Activated CD8-positive, alpha-beta T cell treated with anti-CD3 and anti-CD28 coated beads, Interleukin-2, amount 10 ng/mL, durations not matched to agents 7 days and 5 days (primary cell): ENCODE measurements around the gene ZNF99. TPM values are rescaled to one million over a fixed set of nuclear protein-coding genes. Genes with fewer than 3 reads are reported as not detected.
"Not testable (repeated sequence)": the region's sequence is repeated elsewhere in the genome, so short reads cannot be mapped to it uniquely, and the experiment has no call there.

Source experiments
- ATAC-seq: fragments of 150-1000 bp; cut with Tn5 transposase; one replicate; pipeline ENCODE4 v1.10.0; 2021; ENCODE audit warnings: moderate library complexity
- CTCF ChIA-PET: fragments of 350-600 bp; sonication (Branson Sonifier 250); formaldehyde crosslinking; loops from one replicate; lab custom pipeline; 2021; ENCODE audit warnings: antibody characterized with exemption; lab: Charles Lee
- POLR2A ChIA-PET: fragments of 350-600 bp; sonication (Branson Sonifier 250); formaldehyde crosslinking; loops from one replicate; lab custom pipeline; 2021; ENCODE audit warnings: antibody characterized with exemption; lab: Charles Lee
- DNase-seq: peaks from one replicate; pipeline ENCODE4 v3.0.0-alpha.2; 2020
- H3K27ac Mint-ChIP-seq: one replicate; pipeline ENCODE4 v1.8.0; 2021; ENCODE audit warnings: mild to moderate bottlenecking, mixed read lengths
- H3K27me3 Mint-ChIP-seq: one replicate; pipeline ENCODE4 v1.8.0; 2021; ENCODE audit warnings: low read depth, mixed read lengths
- H3K36me3 Mint-ChIP-seq: one replicate; pipeline ENCODE4 v1.8.0; 2021; ENCODE audit warnings: low read depth, mixed read lengths
- H3K4me1 Mint-ChIP-seq: one replicate; pipeline ENCODE4 v1.8.0; 2021; ENCODE audit warnings: low read depth, mixed read lengths
- H3K4me3 Mint-ChIP-seq: one replicate; pipeline ENCODE4 v1.8.0; 2021; ENCODE audit warnings: mild to moderate bottlenecking, mixed read lengths
- H3K9me3 Mint-ChIP-seq: one replicate; pipeline ENCODE4 v1.8.0; 2022; ENCODE audit warnings: mixed read lengths; ENCODE audit not compliant: insufficient read depth
- total RNA-seq, 2 experiments: library from RNA; stranded (reverse); gene quantifications; one replicate each; pipeline ENCODE4 v1.2.3, GENCODE V29; 2021

Gene ZNF99
- total RNA-seq, 2 experiments from 2014 or later, result not detected

DNA sequence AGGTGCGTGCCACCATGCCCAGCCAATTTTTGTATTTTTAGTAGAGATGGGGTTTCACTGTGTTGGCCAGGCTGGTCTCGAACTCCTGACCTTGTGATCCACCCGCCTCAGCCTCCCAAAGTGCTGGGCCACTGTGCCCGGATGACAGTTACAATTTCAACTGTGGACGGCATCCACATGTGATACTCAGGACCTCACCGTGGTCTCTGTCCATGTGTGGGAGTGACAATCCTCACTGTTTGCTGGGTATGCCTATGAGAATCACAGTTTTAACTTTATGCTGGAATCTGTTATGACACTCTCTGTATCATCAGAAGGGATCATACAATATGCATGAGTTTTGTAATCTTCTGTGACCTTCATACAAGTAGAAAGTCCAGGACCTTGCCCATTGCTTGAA is 62.4 kb downstream of the ZNF99 start:
- H3K4me3 Mint-ChIP-seq, ATAC-seq, H3K4me1 Mint-ChIP-seq, H3K27me3 Mint-ChIP-seq, CTCF ChIA-PET, H3K36me3 Mint-ChIP-seq, DNase-seq, H3K27ac Mint-ChIP-seq, POLR2A ChIA-PET, H3K9me3 Mint-ChIP-seq: not testable (repeated sequence)

DNA sequence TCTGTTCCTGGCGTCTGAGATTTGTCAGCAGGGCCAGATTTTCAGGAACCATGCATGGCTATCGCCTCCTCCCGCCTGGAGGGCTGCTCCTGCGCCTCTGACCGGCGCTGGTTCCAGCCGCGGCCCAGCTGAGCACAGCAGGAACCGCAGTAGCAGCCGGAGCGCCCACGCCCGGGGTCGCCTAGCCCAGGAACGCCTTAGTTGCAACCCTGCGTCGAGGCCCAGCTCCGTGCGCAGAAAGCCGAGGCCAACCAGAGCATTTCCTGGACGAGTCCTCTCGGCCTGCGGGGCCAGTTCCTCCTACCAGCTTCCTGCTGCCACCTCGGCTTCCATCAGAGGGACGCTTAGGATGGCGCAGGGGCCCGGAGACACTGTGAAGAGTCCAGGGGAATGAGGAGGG is 75.0 kb downstream of the ZNF99 start:
- Mint-ChIP-seq H3K4me1 (no peaks in the 10 kb centered on the region), H3K27ac (no peak overlapping the region), H3K27me3 (no peaks in the 10 kb centered on the region), H3K4me3 (no peak overlapping the region), H3K36me3 (no peaks in the 10 kb centered on the region), H3K9me3 (peaks cover 14% of the 10 kb centered on the region)
- ChIA-PET CTCF (no interaction called here), POLR2A (interaction anchor here (0.6 kb wide), 1 partner anchor 16 kb away, joined by 4 read pairs; no protein-coding TSS in a partner anchor)
- DNase-seq (no peak), ATAC-seq (no peak)

DNA sequence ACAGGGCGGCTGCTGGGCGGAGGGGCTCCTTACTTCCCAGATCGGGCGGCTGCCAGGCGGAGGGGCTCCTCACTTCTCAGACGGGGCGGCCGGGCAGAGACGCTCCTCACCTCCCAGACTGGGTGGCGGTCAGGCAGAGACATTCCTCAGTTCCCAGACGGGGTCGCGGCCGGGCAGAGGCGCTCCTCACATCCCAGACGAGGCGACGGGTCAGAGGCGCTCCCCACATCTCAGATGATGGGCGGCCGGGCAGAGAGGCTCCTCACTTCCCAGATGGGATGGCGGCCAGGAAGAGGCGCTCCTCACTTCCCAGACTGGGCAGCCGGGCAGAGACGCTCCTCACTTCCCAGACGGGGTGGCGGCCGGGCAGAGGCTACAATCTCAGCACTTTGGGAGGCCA is 80.9 kb downstream of the ZNF99 start:
- DNase-seq, H3K4me1 Mint-ChIP-seq, POLR2A ChIA-PET, H3K36me3 Mint-ChIP-seq, ATAC-seq, H3K4me3 Mint-ChIP-seq, CTCF ChIA-PET, H3K27ac Mint-ChIP-seq, H3K27me3 Mint-ChIP-seq: not testable (repeated sequence)
- peaks cover 15% of the 10 kb centered on the region for H3K9me3 Mint-ChIP-seq

DNA sequence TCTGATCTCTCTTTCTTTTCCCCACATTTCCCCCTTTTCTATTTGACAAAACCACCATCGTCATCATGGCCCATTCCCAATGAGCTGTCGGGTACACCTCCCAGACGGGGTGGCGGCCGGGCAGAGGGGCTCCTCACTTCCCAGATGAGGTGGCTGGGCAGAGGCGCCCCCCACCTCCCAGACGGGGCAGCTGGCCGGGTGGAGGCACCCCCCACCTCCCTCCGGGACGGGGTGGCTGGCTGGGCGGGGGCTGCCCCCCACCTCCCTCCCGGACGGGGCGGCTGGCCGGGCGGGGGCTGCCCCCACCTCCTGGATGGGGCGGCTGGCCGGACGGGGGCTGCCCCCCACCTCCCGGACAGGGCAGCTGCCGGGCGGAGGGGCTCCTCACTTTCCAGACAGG is 81.3 kb downstream of the ZNF99 start:
- DNase-seq, H3K36me3 Mint-ChIP-seq, H3K27ac Mint-ChIP-seq, H3K4me3 Mint-ChIP-seq, H3K4me1 Mint-ChIP-seq, CTCF ChIA-PET, ATAC-seq, H3K27me3 Mint-ChIP-seq: not testable (repeated sequence)
- POLR2A ChIA-PET, result interaction anchor here (0.6 kb wide), 1 partner anchor 108 kb away, joined by 4 read pairs; no protein-coding TSS in a partner anchor
- H3K9me3 Mint-ChIP-seq, result peaks cover 14% of the 10 kb centered on the region

Other genes with a start within 250 kb of the ZNF99 start
- 1 to 10 TPM; 2.1 to 2.2 TPM for gene ZNF492, start 149.8 kb downstream of the ZNF99 start, total RNA-seq
- not detected for gene ZNF723, start 48.1 kb upstream of the ZNF99 start, total RNA-seq
- gene ZNF728, start 219.0 kb upstream of the ZNF99 start, total RNA-seq, result not detected